ENCODE results near the gene TMEM171.

TMEM171 gene

DNA sequence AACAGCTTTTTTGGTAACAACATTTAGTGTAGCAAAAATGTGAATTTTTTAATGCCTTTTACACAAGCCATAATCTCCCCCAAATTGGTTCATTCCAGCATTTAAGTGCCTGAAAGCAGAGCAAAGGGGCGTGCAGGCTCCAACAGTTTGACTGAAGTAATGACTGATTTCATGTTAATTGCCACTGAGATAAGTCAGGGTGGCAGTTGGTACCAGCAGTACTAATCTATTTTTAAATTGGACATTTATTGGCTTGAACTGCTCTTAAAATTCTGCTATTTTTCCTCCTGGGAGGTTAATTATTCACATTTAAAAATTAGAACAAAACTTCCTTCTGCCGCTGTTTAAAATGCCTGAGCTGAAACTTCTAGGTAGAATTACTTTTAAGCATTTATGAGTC, 12.4 kb downstream of the TMEM171 start:
- ATAC-seq = no peak

DNA sequence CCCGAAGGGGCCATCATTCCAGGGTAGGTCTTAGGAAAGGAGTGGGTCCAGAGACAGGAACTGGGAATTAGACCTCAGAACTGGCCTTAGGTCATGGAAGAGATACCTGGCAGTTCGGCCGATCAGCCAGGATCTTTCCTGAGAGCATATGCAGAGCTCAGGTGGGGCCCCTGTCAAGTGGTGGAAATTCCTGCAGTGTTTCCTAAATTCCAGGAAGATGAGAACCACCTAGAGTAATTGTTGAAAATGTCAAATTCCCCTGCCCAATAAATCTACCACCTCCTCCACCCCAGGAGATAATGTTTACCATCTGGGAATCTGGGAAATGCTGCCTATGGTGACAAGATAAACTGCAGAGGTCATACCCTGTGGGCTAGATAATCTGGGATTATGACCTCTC, 14.6 kb downstream of the TMEM171 start:
- ATAC-seq = no peak
- TF ChIP-seq SNAI2 (CRISPR knock-in tag; IDR thresholded peaks at IDR 0.05) = no peak
- TF ChIP-seq OSR1 (CRISPR knock-in tag; IDR thresholded peaks at IDR 0.05) = no peak
- no peak for TF ChIP-seq TOX (CRISPR knock-in tag; IDR thresholded peaks at IDR 0.05; ENCODE audit: borderline replicate concordance)
- TF ChIP-seq ZFP30 (CRISPR knock-in tag; IDR thresholded peaks at IDR 0.05) = no peak
- TF ChIP-seq TCF4 (CRISPR knock-in tag; IDR thresholded peaks at IDR 0.05; ENCODE audit: borderline replicate concordance) = no peak
- no peak for TF ChIP-seq RARB (CRISPR knock-in tag; IDR thresholded peaks at IDR 0.05)
- TF ChIP-seq PPARA (CRISPR knock-in tag; IDR thresholded peaks at IDR 0.05; ENCODE audit: borderline replicate concordance) = no peak
- TF ChIP-seq ARNTL (CRISPR knock-in tag; IDR thresholded peaks at IDR 0.05; ENCODE audit: borderline replicate concordance, low read depth) = no peak
- no peak for TF ChIP-seq GLIS3 (CRISPR knock-in tag; IDR thresholded peaks at IDR 0.05)

More for the DNA sequence above, 12.4 kb downstream of the TMEM171 start:
- TF ChIP-seq, protein P1, sequence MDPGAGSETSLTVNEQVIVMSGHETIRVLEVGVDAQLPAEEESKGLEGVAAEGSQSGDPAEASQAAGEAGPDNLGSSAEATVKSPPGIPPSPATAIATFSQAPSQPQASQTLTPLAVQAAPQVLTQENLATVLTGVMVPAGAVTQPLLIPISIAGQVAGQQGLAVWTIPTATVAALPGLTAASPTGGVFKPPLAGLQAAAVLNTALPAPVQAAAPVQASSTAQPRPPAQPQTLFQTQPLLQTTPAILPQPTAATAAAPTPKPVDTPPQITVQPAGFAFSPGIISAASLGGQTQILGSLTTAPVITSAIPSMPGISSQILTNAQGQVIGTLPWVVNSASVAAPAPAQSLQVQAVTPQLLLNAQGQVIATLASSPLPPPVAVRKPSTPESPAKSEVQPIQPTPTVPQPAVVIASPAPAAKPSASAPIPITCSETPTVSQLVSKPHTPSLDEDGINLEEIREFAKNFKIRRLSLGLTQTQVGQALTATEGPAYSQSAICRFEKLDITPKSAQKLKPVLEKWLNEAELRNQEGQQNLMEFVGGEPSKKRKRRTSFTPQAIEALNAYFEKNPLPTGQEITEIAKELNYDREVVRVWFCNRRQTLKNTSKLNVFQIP (CRISPR knock-in tag; IDR thresholded peaks at IDR 0.05; ENCODE audit: borderline replicate concordance, low read depth) = no peak

DNA sequence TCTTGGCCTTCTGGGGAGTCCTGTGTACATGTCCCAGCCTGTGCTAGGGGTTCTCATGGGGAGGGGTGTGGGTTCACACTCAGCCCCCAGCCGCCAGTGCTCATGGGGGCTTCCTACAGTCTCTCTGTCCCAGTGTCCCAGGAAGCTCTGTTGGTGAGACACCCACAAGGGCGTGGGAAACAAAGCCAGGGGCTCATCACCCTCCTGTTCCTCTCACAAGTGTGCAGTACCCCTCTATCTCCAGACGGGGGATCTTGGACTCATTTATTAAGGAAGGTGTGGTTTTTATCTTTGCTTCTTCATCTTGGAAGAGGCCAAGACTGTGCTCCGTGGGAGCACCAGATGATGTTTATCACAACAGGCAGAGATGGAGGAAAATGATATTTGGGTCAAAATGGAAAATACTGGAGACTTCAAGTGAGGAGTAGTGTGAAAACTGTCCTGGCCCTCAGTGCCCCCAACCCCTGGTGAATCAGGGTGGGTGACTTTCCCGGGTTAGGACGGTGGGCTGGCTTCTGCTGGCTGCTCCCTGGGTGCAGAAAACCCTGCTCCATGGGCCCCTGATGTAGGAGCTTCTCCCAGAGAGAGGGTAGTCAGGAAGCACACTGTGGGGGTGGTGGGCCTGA, 15.2 kb downstream of the TMEM171 start:
- TF ChIP-seq ISL1 (CRISPR knock-in tag; IDR thresholded peaks at IDR 0.05) = no peak
- TF ChIP-seq ZNF8 (CRISPR knock-in tag; IDR thresholded peaks at IDR 0.05) = no peak

DNA sequence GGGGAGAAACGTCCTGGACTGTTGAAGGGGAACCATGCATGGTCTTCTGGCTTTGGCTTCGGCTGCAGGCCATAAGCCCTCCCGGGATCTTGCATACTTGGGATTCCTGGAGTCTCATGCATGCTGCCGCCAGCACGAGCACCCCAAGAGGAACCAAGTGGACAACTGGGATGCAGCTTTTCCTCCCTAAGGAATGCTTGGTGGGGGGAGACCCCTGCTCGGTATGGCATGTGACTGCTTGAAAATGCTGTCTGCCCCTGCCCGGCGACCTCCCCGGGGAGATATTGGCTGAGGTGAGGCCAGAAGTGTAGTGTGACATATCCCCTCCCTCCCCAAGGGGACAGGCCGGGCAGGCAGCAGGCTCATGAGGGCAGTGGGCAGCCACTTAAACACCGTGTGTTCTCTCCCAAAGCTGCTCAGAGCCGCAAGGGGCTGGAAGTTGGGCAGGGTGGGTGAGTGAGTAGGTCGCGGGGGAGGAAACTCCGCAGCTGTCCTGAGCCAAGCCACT, 15.7 kb downstream of the TMEM171 start:
- TF ChIP-seq PPARA (CRISPR knock-in tag; IDR thresholded peaks at IDR 0.05; ENCODE audit: borderline replicate concordance) (no peak), BACH2 (CRISPR knock-in tag; IDR thresholded peaks at IDR 0.05; ENCODE audit: borderline replicate concordance) (no peak)
- TF ChIP-seq, protein P1 (CRISPR knock-in tag; IDR thresholded peaks at IDR 0.05; ENCODE audit: borderline replicate concordance, low read depth) = no peak
- no peak; the same call in 2 of the 3 replicates for ATAC-seq

More for the DNA sequence above, 15.2 kb downstream of the TMEM171 start:
- peak; percentile 90 for ATAC-seq

DNA sequence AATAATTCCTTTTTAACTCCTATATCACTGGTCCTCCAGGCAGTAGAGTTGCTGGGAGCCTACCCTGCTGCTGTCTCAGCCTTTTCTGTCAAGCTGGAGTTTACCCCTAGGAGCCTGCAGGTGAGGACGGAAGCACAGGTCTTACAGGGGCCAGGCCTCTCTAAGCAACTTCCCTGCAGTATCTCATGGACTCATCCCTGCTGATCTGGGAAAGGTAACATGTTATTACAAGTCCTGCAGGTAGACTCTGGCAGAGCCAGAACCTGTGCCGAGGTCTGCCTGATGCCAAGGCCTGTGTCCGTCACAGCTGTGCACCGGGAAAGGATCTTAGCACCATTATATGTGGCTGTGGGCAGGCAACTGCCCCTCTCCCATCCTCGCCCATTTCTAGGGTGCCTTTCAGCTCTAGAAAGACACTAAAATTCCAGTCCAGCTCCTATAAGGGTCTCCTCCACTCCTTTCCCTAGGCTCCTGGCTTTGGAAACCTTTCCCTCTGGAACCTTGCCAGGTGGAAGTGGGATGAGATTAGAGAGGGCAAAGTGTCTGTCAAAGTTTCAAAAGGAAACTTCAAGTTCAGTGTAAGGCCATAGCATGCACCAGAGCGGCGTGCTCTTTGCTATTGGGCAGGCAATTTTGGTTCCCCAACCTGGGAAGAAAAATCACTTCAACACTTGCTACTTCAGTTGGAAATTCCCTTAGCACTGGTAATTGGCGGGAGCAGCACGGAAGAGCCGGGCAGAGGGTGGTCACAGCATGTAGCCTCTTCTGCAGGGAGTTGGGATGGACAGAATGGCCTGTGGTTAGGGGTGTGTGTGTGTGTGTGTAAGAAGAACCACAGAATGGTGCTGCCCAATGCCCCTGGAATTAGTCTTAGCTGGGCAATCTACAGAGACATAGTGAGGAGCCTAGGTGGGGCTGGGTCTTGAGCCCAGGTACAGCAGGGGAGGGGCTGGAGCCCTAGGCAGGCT, 17.5 kb downstream of the TMEM171 start:
- ATAC-seq = no peak
- no peak for TF ChIP-seq RARB (CRISPR knock-in tag; IDR thresholded peaks at IDR 0.05)

DNA sequence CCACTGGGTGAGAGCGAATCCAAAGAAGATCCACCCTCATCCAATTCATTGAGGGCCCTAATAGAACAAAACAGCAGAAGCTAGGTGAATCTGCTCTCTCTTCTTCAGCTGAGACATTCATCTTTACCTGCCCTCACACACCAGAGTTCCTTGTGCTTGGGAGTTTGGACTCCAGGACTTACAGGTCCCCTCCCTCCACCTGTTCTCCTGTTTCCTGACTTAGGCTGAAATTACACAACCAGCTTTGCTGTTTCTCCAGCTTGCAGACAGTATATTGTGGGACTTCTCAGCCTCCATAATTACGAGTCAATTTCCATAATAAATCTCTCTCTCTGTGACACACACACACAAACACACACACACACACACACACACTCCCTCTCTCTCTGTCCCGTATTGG, 19.1 kb downstream of the TMEM171 start:
- ATAC-seq = no peak
- TF ChIP-seq, protein P1 (CRISPR knock-in tag; IDR thresholded peaks at IDR 0.05; ENCODE audit: borderline replicate concordance, low read depth) = no peak
- TF ChIP-seq ZFP3 (CRISPR knock-in tag; IDR thresholded peaks at IDR 0.05) (no peak), RARB (CRISPR knock-in tag; IDR thresholded peaks at IDR 0.05) (no peak), OSR1 (CRISPR knock-in tag; IDR thresholded peaks at IDR 0.05) (no peak), GLIS3 (CRISPR knock-in tag; IDR thresholded peaks at IDR 0.05) (no peak), ZNF8 (CRISPR knock-in tag; IDR thresholded peaks at IDR 0.05) (no peak), ESRRG (CRISPR knock-in tag; IDR thresholded peaks at IDR 0.05) (no peak), ISL1 (CRISPR knock-in tag; IDR thresholded peaks at IDR 0.05) (no peak), PPARA (CRISPR knock-in tag; IDR thresholded peaks at IDR 0.05; ENCODE audit: borderline replicate concordance) (no peak), ZNF70 (CRISPR knock-in tag; IDR thresholded peaks at IDR 0.05) (no peak), TCF4 (CRISPR knock-in tag; IDR thresholded peaks at IDR 0.05; ENCODE audit: borderline replicate concordance) (no peak), CSDC2 (CRISPR knock-in tag; IDR thresholded peaks at IDR 0.05) (no peak), ZC3H10 (CRISPR knock-in tag; IDR thresholded peaks at IDR 0.05) (no peak)
- TF ChIP-seq, protein P2, sequence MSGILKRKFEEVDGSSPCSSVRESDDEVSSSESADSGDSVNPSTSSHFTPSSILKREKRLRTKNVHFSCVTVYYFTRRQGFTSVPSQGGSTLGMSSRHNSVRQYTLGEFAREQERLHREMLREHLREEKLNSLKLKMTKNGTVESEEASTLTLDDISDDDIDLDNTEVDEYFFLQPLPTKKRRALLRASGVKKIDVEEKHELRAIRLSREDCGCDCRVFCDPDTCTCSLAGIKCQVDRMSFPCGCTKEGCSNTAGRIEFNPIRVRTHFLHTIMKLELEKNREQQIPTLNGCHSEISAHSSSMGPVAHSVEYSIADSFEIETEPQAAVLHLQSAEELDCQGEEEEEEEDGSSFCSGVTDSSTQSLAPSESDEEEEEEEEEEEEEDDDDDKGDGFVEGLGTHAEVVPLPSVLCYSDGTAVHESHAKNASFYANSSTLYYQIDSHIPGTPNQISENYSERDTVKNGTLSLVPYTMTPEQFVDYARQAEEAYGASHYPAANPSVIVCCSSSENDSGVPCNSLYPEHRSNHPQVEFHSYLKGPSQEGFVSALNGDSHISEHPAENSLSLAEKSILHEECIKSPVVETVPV (CRISPR knock-in tag; IDR thresholded peaks at IDR 0.05) = no peak
- TF ChIP-seq, protein P3, sequence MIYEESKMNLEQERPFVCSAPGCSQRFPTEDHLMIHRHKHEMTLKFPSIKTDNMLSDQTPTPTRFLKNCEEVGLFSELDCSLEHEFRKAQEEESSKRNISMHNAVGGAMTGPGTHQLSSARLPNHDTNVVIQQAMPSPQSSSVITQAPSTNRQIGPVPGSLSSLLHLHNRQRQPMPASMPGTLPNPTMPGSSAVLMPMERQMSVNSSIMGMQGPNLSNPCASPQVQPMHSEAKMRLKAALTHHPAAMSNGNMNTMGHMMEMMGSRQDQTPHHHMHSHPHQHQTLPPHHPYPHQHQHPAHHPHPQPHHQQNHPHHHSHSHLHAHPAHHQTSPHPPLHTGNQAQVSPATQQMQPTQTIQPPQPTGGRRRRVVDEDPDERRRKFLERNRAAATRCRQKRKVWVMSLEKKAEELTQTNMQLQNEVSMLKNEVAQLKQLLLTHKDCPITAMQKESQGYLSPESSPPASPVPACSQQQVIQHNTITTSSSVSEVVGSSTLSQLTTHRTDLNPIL (CRISPR knock-in tag; IDR thresholded peaks at IDR 0.05; ENCODE audit: low read depth) = no peak
